Endothelial cell of umbilical vein (primary cell): ENCODE data around the gene PPP1R9B. TPM values are rescaled to one million over a fixed set of nuclear protein-coding genes. Genes with fewer than 3 reads are reported as not detected.

Experiments used
- BruUV-seq: library from RNA; stranded (reverse); fragments of 400-500 nt; replicated peaks from 2 replicates; lab custom pipeline; 2021; lab: Mats Ljungman, UMichigan
- CTCF ChIA-PET: fragments of 300-600, 350-600 bp; sonication (Branson Sonifier 250); formaldehyde crosslinking; loops from one replicate; lab custom pipeline; 2021; ENCODE audit warnings: antibody characterized with exemption, inconsistent platforms; lab: Charles Lee
- POLR2A ChIA-PET: fragments of 300-600, 350-600 bp; sonication (Branson Sonifier 250); formaldehyde crosslinking; loops from one replicate; lab custom pipeline; 2021; ENCODE audit warnings: antibody characterized with exemption, inconsistent platforms; lab: Charles Lee
- DNase-seq: peaks from one replicate; pipeline ENCODE4 v3.0.0-alpha.2; 2011; ENCODE audit warnings: low read depth, low spot score
- FAIRE-seq: peaks from 2 replicates; lab custom pipeline; 2011; peaks lifted over from hg19 to GRCh38; lab: Jason Lieb, UNC
- H2AFZ ChIP-seq: 2 replicates; pipeline ENCODE4 v1.6.0; 2012; ENCODE audit warnings: low read depth, low read length, control low read depth, inconsistent platforms
- H3K27ac ChIP-seq: 2 replicates; pipeline ENCODE4 v1.5.1; 2011; ENCODE audit warnings: low read depth, mild to moderate bottlenecking, control low read depth, low read length, moderate library complexity; ENCODE audit not compliant: insufficient read depth
- H3K27me3 ChIP-seq, 2 experiments: 2 replicates each; pipeline versions ENCODE4 v1.6.0 to v1.6.1; 2011; ENCODE audit warnings: low read length in 2 of 2, mixed read lengths in 1 of 2; ENCODE audit not compliant: control insufficient read depth in 2 of 2, insufficient read depth in 2 of 2
- H3K36me3 ChIP-seq, 2 experiments: 2 replicates in 1 of 2; 3 replicates in 1 of 2; pipeline ENCODE4 v1.5.1; 2011; ENCODE audit warnings: low read length in 2 of 2, mild to moderate bottlenecking in 1 of 2, moderate library complexity in 1 of 2; ENCODE audit not compliant: control insufficient read depth in 2 of 2, insufficient read depth in 2 of 2; ENCODE audit errors: extremely low read depth in 1 of 2
- H3K4me1 ChIP-seq: 3 replicates; pipeline ENCODE4 v1.5.1; 2011; ENCODE audit warnings: mild to moderate bottlenecking, low read length; ENCODE audit not compliant: control insufficient read depth, insufficient read depth; ENCODE audit errors: extremely low read depth
- H3K4me2 ChIP-seq: 2 replicates; pipeline ENCODE4 v1.6.1; 2011; ENCODE audit warnings: low read length, control low read depth, mixed read lengths; ENCODE audit not compliant: insufficient read depth
- H3K4me3 ChIP-seq, 3 experiments: fragments of 200-600 bp in 1 of 3; sonication (generic), shearing (Covaris generic) in 1 of 3; replicated peaks in 1 of 3; 2 replicates each; pipeline ENCODE4 v1.5.1; 2011 to 2016; ENCODE audit warnings: control low read depth in 3 of 3, low read length in 3 of 3, mild to moderate bottlenecking in 2 of 3, inconsistent platforms in 1 of 3, low read depth in 1 of 3, moderate library complexity in 1 of 3; ENCODE audit not compliant: insufficient read depth in 1 of 3
- H3K79me2 ChIP-seq: 2 replicates; pipeline ENCODE4 v1.6.0; 2012; ENCODE audit warnings: low read length, inconsistent platforms; ENCODE audit not compliant: control insufficient read depth, insufficient read depth
- H3K9ac ChIP-seq: replicated peaks from 2 replicates; pipeline ENCODE3; 2011; ENCODE audit warnings: low read length, control low read depth; ENCODE audit not compliant: insufficient read depth; ENCODE audit errors: extremely low read depth
- H3K9me1 ChIP-seq: replicated peaks from 3 replicates; pipeline ENCODE4 v1.6.0; 2011; ENCODE audit warnings: mild to moderate bottlenecking, low read length; ENCODE audit not compliant: control insufficient read depth, insufficient read depth; ENCODE audit errors: extremely low read depth
- H3K9me3 ChIP-seq: replicated peaks from 2 replicates; pipeline ENCODE4 v1.5.1; 2012; ENCODE audit warnings: low read length, inconsistent platforms; ENCODE audit not compliant: control insufficient read depth, insufficient read depth
- H4K20me1 ChIP-seq: replicated peaks from 2 replicates; pipeline ENCODE3; 2011; ENCODE audit warnings: mild to moderate bottlenecking, low read length; ENCODE audit not compliant: control insufficient read depth, insufficient read depth; ENCODE audit errors: extremely low read depth
- EZH2 ChIP-seq: IDR thresholded peaks from 2 replicates; pipeline ENCODE4 v1.6.1; 2012; ENCODE audit warnings: borderline replicate concordance, low read depth, mild to moderate bottlenecking, moderate library complexity, low read length, inconsistent platforms; ENCODE audit not compliant: severe bottlenecking
- FOS ChIP-seq: IDR thresholded peaks from 2 replicates; pipeline ENCODE4 v1.6.1; 2011; ENCODE audit warnings: mild to moderate bottlenecking, low read length, moderate library complexity, borderline replicate concordance; ENCODE audit not compliant: insufficient read depth
- GATA2 ChIP-seq: IDR thresholded peaks from 2 replicates; pipeline ENCODE4 v1.7.0; 2011; ENCODE audit warnings: low read depth, mild to moderate bottlenecking, moderate library complexity, mixed read lengths, low read length; ENCODE audit not compliant: insufficient read length, insufficient read depth
- JUN ChIP-seq: IDR thresholded peaks from 2 replicates; pipeline ENCODE4 v1.6.1; 2011; ENCODE audit warnings: borderline replicate concordance, low read depth; ENCODE audit not compliant: insufficient read length, insufficient read depth
- MYC ChIP-seq: IDR thresholded peaks from one replicate; pipeline ENCODE4 v1.6.1; 2011; ENCODE audit warnings: mild to moderate bottlenecking, low read depth, low read length
- POLR2A ChIP-seq: IDR thresholded peaks from 2 replicates; pipeline ENCODE4 v1.6.1; 2012; ENCODE audit warnings: low read depth, mild to moderate bottlenecking, control low read depth, low read length
- POLR2AphosphoS5 ChIP-seq: IDR thresholded peaks from 2 replicates; pipeline ENCODE4 v1.6.1; 2012; ENCODE audit warnings: low read depth, mild to moderate bottlenecking, control low read depth, low read length, moderate library complexity; ENCODE audit not compliant: insufficient read depth
- dilution Hi-C: fragments of 300-500 bp; cut with MboI; formaldehyde crosslinking; loops from one replicate; pipeline ENCODE4 v1.15.0; 2019; ENCODE audit warnings: low sequenced_read_pairs; ENCODE audit not compliant: extremely low pct_ligation_motif_present
- intact Hi-C: fragments of 100-400 bp; cut with micrococcal nuclease; formaldehyde crosslinking; loops from one replicate; pipeline ENCODE4 v1.10.0; 2022
- polyA plus RNA-seq, 4 experiments: library from polyadenylated mRNA; depleted of rRNA in 3 of 4; stranded (reverse) in 3 of 4; unstranded in 1 of 4; fragments of >200 nt; gene quantifications; 2 replicates each; pipeline versions ENCODE4 v1.2.1 to v1.2.3, GENCODE V29; 2011 to 2012; ENCODE audit warnings: missing spikeins in 1 of 4
- total RNA-seq: library from RNA; stranded (reverse); gene quantifications from 2 replicates; pipeline ENCODE4 v1.2.3, GENCODE V29; 2021
- TF ChIP-seq, protein P1 (sequence below), 2 donors: IDR thresholded peaks; 1 replicate in 1 of 2; 2 replicates in 1 of 2; pipeline ENCODE4 v1.5.1; 2011; ENCODE audit warnings: low read length in 2 of 2, mild to moderate bottlenecking in 2 of 2, moderate library complexity in 2 of 2, control low read depth in 1 of 2, inconsistent platforms in 1 of 2, low read depth in 1 of 2; ENCODE audit not compliant: insufficient read depth in 1 of 2; ENCODE audit errors: extremely low read depth in 1 of 2
- TF ChIP-seq, protein P2 (sequence below): IDR thresholded peaks from 2 replicates; pipeline ENCODE4 v1.6.1; 2011; ENCODE audit not compliant: insufficient read depth, insufficient read length

The PPP1R9B gene
- total and polyA plus RNA-seq, 2 donors (not counting 3 experiments of a cell fraction or from before 2014, with no cell fraction given) = 20.1 to 60.2 TPM

DNA sequence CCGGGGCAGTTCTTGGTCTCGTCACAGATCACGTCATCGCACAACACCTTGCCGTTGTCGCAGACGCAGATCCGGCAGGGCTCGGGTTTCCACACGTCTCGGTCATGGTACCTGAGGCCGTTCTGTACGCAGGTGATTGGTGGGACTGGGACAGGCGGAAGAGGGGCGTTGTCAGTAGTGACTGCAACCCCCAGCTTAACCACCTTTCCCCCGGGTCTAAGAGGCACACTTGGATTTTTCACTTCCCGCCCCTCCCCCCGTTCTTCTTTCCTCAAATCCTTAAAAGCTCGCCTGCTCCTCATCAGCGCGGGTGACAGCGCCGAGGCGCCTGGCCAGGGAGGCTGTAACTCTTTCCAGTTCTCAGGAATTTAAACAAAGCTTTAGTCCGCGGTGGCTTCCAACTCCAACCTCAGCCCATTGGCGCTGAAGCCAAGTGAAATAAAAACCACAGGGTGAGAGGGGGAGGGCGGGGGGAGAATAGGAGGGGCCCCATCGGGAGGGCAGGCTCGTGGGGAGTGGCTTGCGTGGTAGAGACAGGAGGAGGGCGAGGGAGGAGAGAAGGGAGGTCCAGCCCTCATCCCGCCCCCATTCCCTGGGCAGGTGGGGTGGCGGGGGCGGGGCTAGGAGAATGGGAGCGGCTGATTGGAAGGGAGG, 49.5 kb upstream of the PPP1R9B start:
- dilution Hi-C loops (no loop called here), intact Hi-C loops (loop anchor here (1.0 kb wide), 3 partner anchors 73 to 278 kb away; partner anchors contain the start of gene RSAD1)
- Histone ChIP-seq H3K4me2 (peak overlapping the region; percentile 50), H3K79me2 (no peaks in the 10 kb centered on the region), H3K4me3 (peak overlapping the region in 2 of 3 experiments; percentile 7 to 13), H3K9ac (no peak overlapping the region), H3K9me3 (no peaks in the 10 kb centered on the region), H3K27me3 (peaks cover 13 to 24% of the 10 kb centered on the region in 2 experiments), H4K20me1 (no peaks in the 10 kb centered on the region), H3K27ac (no peak overlapping the region), H3K9me1 (no peaks in the 10 kb centered on the region), H2AFZ (peak overlapping the region; percentile 61), H3K36me3 (no peaks in the 10 kb centered on the region), H3K4me1 (no peaks in the 10 kb centered on the region)
- FAIRE-seq (no peak), DNase-seq (peak; percentile 62)
- TF ChIP-seq, protein P1, sequence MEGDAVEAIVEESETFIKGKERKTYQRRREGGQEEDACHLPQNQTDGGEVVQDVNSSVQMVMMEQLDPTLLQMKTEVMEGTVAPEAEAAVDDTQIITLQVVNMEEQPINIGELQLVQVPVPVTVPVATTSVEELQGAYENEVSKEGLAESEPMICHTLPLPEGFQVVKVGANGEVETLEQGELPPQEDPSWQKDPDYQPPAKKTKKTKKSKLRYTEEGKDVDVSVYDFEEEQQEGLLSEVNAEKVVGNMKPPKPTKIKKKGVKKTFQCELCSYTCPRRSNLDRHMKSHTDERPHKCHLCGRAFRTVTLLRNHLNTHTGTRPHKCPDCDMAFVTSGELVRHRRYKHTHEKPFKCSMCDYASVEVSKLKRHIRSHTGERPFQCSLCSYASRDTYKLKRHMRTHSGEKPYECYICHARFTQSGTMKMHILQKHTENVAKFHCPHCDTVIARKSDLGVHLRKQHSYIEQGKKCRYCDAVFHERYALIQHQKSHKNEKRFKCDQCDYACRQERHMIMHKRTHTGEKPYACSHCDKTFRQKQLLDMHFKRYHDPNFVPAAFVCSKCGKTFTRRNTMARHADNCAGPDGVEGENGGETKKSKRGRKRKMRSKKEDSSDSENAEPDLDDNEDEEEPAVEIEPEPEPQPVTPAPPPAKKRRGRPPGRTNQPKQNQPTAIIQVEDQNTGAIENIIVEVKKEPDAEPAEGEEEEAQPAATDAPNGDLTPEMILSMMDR (IDR thresholded peaks at IDR 0.05; ENCODE audit: extremely low read depth in 1 of 2, insufficient read depth in 1 of 2, low read depth in 1 of 2, low read length in 2 of 2) = no peak
- TF ChIP-seq, protein P2, sequence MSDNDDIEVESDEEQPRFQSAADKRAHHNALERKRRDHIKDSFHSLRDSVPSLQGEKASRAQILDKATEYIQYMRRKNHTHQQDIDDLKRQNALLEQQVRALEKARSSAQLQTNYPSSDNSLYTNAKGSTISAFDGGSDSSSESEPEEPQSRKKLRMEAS = no peak
- TF ChIP-seq POLR2AphosphoS5 = no peak
- no peak for TF ChIP-seq POLR2A
- no peak for TF ChIP-seq GATA2
- no peak for TF ChIP-seq EZH2
- no peak for TF ChIP-seq MYC
- TF ChIP-seq JUN = no peak
- no peak for TF ChIP-seq FOS
- POLR2A ChIA-PET = interaction anchor here (0.6 kb wide), 2 partner anchors 77 to 83 kb away, joined by 3 to 8 read pairs; no protein-coding TSS in a partner anchor
- BruUV-seq = no TSS peak
- CTCF ChIA-PET = interaction anchor here (0.6 to 3.9 kb wide), 50 partner anchors 12 to 417 kb away, joined by 3 to 390 read pairs (median 5); partner anchors contain the start of genes LRRC59, RSAD1, SGCA and TMEM92
